DMS153 treated with DMSO at 0.1 percent for 48 hours (cell line): Measurements from ENCODE around the gene EDEM2.
"Not testable (repeated sequence)": the region's sequence is repeated elsewhere in the genome, so short reads cannot be mapped to it uniquely, and the experiment has no call there.

Source experiments
- DNase-seq: peaks from one replicate; lab custom pipeline; 2025; ENCODE audit not compliant: unreplicated experiment; lab: John Stamatoyannopoulos, UW

EDEM2 gene, protein sequence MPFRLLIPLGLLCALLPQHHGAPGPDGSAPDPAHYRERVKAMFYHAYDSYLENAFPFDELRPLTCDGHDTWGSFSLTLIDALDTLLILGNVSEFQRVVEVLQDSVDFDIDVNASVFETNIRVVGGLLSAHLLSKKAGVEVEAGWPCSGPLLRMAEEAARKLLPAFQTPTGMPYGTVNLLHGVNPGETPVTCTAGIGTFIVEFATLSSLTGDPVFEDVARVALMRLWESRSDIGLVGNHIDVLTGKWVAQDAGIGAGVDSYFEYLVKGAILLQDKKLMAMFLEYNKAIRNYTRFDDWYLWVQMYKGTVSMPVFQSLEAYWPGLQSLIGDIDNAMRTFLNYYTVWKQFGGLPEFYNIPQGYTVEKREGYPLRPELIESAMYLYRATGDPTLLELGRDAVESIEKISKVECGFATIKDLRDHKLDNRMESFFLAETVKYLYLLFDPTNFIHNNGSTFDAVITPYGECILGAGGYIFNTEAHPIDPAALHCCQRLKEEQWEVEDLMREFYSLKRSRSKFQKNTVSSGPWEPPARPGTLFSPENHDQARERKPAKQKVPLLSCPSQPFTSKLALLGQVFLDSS

DNA sequence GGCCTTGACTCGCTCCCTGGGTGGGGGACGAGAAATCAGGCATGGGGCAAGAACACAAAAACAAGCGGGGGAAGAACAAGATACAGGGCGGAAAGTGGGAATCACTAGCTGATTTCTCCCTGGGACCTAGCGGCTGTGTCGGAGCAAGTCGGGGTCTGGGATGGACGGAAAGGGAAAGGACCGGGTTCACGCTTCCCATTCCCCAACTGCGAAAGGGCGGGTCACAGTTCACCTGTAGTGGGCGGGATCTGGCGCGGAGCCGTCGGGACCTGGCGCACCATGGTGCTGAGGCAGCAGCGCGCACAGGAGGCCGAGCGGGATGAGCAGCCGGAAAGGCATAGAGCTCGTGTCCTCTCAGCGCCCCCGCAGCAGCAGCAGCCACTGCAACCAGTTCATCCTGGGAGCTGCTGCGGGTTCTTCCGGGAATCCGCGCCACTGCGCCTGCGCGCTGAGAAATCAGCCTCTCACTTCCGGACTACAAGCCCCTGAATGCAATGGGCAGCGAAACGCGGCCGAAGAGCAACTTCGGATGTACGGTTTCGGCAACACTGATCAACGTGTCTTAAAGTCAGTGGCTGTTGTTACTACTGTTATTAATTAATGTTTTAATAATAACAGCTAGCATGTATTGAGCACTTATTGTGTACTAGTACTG lies at the start of gene EDEM2:
Gene EDEM2, minus strand, starts transcription at position 417 of the 655 bp plus-strand sequence. Its CDS starts 78 bp downstream, at position 339.
- DNase-seq, result peak; percentile 91

DNA sequence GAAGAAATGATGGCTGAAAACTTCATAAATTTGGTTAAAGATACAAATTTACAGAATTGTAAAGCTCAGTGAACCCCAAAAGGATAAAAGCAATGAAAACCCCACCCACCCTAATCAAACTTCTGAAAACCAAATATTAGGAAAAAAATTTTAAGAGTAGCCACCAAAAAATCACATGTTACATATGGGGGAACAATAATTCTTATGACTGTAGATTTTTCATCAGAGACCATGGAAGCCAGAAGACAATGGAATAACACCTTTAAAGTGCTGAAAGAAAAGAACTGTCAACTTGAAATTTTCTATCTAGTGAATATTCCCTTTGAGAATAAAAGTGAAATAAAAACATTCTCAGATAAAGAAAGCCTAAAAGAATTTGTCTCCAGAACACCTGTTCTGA lies 49.2 kb upstream of the EDEM2 start:
- no peak for DNase-seq

DNA sequence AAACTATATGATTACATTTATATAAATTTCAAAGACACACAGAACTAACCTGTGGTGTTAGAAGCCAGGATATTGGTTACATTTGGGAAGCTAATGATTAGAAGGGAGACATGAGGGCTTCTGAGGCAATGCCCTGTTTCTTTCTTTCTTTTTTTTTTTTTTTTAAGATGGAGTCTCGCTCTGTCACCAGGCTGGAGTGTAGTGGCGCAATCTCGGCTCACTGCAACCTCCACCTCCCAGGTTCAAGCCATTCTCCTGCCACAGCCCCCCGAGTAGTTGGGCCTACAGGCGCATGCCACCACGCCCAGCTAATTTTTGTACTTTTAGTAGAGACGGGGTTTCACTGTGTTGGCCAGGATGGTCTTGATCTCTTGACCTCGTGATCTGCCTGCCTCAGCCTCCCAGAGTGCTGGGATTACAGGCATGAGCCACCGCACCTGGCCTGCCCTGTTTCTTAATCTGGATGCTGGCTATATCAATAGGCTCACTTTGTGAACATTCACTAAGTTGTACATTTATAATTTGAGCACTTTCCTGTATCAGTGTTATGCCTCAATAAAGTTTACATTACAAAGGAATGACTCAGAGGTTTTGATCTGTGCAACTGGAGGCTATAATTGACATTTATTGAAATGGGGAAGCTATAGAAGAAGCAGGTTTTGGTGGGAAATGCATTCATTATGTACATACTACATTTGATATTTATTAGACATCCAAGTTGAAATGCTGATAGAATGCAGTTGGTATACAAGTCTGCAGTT lies 46.1 kb upstream of the EDEM2 start:
- DNase-seq, result not testable (repeated sequence)

DNA sequence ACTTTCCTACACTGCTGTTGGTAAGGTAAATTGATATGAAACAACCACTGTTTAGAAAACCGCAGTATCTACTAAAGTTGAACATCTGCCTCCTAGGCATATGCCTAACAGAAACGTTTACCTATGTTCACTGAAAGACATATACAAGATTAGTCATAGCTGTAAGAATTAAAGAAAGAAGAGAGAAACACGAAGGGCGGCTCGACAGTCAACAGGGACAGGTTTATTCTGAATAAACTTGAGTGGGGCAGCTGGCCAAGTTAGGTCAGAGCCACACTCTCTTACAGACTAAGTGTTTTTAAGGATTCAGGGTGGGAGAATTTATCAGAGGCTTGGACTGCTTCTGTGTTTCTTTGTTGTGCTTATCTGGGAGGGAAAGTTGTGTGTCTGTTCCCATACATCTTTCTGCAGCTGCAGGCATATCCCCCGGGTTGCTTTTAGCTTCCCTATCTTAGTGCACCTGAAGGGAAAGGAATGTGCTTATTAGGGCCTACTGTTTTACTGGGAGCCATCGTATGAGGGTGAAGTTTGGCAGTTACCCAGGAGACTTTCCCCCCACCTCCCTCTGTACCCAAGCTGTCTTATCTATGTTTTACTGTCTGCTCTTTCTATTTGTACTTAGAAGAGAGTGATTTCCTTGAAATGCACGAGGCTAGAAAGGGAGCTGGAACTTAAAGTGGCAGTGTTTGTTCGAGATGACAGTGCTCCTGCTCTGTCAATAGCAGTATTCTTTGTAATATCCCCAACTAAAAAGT lies 45.2 kb upstream of the EDEM2 start:
- DNase-seq, result no peak

DNA sequence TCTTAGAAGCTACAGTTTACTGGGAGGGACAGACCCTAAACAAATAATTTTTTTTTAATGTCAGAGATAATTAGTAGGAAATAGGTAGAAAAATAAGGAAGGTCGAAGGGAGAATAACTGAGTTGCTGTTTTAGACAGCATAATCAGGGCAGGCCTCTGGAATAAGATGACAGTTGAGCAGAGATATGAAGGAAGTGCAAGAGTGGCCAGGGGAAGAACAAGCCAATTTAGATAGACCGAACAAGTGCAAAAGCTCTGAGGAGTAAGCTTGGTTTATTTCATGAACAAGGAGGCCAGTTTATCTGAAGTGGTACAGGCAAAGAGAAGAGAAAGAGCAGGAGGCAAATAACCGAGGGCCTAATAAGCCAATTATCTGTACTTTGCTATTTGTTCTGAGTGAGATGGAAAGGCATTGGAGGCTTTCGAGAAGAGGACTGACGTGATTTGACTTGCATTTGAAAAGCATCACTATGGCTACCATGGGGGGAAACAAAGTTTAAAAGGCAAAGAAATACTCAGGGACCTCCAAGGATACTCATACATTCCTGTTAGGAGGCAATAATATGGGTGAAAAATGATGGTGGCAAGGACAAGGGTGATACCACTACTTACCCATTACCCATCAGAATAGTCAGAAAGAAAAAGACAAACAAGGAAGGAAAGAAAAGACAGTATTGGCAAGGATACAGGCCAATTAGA lies 44.4 kb upstream of the EDEM2 start:
- no peak for DNase-seq

DNA sequence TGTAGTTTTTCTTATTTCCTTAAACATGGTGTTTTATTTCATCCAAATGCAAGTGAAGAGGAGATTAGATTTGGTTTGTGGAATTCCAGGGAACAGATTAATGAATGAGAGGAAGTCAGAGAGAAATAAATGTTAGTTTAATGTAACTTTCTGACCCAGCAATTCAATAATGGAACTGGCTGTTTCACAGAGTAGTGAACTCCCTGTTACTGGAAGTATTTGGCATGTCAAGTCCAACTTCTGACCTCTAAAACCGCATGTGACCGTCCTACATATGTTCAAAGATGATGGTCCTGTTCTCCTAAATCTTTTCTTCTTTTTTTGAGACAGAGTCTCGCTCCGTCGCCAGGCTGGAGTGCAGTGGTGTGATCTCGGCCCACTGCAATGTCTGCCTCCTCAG lies 43.4 kb upstream of the EDEM2 start:
- DNase-seq, result no peak

DNA sequence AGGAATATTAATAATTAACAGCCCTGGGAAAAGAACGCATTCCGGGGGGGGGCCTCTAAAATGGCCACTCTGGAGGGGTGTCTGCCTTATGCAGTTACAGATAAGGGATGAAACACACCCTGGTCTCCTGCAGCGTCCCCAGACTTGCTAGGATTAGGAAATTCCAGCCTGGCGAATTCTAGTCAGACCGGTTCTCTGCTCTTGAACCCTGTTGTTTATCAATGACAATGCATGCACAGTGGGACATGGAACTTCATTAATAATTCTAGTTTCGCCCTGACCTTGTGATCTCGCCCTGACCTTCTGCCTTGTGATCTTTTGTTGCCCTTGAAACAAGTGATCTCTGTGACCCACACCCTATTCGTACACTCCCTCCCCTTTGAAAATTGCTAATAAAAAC lies 42.1 kb upstream of the EDEM2 start:
- DNase-seq, result not testable (repeated sequence)

DNA sequence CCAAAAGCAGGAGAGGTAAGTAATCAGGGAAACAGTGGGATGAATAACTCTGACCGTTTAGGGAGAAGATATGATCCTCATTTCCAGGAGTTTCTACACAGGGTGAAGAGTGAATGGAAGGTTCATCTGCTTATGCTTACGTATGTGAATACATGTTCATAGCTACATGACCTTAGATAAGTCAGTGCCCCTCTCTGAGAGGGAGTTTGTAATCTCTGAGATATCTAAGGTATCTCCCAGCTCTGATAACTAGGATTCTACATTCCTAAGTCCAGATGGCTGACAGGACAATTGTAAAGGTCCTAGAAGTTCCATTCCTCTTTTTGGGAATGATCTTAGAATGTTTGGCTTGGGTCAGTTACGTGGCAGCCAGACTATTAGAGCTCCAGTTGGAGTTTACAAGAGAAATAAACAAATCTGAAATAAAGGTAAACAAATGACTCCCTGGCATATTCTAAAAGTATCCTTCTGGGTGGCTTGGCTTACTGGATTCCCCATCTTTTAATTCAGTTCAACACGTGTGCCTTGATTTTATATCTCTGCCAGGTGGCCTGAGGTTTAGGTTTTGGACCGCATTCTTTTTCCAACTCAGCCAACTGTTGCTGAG lies 40.6 kb upstream of the EDEM2 start:
- DNase-seq, result no peak

DNA sequence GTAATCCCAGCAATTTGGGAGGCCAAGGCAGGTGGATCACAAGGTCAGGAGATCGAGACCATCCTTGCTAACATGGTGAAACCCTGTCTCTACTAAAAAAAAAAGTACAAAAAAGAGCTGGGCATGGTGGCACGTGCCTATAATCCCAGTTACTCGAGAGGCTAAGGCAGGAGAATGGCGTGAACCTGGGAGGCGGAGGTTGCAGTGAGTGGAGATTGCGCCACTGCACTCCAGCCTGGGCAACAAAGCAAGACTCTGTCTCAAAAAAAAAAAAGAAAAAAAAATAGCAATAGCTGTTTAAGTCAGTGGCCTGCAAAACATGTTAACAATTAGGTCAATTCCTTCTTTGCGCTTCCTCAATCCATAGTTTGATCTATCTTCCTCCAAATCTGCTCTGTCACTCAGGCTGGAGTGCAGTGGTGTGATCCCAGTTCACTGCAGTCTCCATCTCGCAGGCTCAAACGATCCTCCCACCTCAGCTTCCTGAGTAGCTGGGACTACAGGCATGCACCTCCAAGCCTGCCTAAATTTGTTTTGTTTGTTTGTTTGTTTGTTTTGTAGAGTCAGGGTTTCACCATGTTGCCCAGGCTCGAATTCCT lies 39.7 kb upstream of the EDEM2 start:
- DNase-seq, result not testable (repeated sequence)

DNA sequence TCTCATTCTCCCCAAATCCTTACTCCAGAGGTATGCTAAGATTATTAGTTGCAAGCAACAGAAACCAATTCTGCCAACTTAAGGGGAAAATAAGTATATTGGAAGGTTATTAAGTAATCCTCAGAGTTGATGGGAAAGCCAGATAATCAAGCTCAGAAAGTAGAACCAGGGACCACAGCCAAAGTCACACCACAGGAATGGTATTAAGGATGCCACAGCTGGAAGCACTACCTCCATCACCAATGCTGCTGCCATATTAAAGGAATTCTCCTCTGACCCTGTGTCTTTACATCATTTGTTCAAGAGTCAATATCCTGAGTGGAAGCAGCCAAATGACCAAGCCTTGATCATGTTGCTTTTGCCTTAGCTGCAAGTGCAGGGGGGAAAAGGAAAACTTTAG lies 34.6 kb upstream of the EDEM2 start:
- no peak for DNase-seq

DNA sequence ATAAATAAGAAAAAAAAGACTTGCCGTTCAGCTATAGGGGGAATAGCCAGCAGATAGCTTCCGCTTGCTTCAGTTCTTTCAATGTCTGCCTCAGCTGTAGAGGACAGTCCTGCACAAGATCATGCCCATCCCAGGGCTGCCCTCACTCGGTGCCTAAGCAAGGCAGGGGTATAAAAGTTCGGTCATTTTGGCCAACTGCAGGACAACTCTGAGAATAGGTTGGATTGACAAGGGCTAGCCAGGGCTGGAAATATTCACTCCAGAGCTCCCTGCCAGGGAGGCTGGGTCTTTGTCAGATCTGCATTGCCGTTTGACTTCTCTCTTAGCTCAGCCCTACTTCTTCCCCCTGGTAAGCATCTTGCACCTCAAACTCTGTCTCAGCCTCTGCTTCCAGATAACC lies 33.1 kb upstream of the EDEM2 start:
- DNase-seq, result no peak

DNA sequence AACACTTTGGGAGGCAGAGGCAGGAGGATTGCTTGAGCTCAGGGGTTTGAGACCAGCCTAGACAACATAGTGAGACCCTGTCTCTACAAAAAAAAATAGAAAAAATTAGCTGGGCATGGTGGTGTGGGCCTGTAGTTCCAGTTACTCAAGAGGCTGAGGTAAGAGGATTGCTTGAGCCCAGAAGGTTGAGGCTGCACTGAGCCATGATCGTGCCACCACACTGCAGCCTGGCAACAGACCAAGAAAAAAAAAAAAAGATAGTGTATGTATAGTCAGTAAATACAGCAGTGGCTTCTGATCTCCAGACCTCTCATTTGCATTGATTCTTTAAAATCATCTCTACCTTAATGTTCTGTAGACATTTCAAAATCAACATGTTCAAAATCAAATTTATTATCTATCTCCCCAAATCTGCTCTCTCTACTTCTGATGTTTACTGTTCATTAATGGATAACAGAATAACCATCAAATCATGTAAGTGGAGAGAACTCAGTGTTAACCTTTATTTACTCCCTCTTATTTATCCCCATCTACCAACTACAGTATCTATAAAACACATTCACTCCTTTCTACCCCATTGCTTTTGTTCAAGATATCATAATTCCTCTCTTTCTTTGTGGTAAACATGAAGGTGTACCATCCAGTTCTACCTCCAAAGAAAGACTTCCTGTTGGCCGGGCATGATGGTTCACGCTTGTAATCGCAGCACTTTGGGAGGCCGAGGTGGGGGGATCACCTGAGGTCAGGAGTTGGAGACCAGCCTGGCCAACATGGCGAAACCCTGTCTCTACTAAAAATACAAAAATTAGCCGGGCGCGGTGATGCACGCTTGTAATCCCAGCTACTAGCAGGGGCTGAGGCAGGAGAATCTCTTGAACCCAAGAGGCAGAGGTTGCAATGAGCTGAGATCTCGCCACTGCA lies 32.4 kb upstream of the EDEM2 start:
- no peak for DNase-seq

DNA sequence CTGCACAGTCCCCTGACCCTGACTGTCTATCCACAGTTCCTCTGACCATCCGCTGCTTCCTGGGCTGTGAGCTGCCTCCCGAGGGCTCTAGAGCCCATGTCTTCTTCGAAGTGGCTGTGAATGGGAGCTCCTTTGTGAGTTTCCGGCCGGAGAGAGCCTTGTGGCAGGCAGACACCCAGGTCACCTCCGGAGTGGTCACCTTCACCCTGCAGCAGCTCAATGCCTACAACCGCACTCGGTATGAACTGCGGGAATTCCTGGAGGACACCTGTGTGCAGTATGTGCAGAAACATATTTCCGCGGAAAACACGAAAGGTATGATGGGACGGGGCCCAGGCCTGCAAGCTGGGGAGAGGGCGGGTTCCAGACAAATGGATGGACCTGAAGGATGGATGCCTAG lies 29.0 kb upstream of the EDEM2 start:
- no peak for DNase-seq

DNA sequence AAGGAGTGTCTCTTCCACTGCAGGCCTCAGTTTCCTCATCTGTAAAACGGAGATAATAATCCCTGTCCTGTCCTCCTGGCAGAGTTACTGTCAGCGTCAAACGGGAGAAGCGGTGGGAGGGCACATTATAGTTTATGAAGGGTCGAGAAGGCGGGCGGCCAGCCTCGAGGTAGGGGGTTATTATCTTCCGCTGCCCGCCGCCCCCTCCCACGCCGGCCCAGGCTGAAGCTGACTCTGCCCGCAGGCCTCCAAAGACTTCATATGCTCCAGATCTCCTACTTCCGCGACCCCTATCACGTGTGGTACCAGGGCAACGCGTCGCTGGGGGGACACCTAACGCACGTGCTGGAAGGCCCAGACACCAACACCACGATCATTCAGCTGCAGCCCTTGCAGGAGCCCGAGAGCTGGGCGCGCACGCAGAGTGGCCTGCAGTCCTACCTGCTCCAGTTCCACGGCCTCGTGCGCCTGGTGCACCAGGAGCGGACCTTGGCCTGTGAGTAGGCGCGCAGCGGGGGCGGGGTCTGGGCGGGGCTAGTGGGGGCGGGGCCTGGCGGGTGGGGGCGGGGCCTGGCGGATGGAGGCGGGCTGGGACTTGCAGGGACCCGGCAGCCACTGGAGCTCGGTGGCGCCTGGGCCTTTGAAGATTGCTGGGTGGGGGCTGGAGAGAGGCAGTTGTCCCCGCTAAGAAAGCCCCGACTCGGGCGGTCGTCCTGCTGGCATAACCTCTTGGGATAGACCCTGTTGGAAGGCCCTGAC lies 27.5 kb upstream of the EDEM2 start:
- DNase-seq, result no peak

DNA sequence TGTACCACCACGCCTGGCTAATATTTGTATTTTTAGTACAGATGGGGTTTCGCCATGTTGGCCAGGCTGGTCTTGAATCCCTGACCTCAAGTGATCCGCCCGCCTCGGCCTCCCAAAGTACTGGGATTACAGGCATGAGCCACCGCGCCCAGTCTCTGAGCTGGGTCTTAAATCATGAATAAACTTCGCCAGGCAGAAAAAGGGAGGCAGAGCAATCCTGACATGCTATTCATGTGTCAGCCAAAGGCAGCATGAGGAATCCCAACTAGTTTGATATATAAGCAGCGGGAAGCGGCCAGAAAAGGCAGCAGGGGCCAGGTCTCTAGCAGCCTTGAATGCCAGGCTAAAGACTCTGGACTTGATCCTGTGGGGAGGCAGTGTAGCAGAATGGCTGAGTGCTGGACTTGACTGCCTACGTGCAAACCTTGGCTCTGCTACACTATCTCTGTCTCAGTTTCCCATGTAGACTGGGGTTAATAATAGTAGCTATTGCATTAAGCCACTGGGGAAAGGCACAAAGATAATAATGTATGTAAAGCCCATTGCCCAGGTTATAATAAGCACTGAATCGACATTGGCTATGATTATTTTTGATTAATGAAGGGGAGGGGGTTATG lies 26.5 kb upstream of the EDEM2 start:
- DNase-seq, result no peak

DNA sequence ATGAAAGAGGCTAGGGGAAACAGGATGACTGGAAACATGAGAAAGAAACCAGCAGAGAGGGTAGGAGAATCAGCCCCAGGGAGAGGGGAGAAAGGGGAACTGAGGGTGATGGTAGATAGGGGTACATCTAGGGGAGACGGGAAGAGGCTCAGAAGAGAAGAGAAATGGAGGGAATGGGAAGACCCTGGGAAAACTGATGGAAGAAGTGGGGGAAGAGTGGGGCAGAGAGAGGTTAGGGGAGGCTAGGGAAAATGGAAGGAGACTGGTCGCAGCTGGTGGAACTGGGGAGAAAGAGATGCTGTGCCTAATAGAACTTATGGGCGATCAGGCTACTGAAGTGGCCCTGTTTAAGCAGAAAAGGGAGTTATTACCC lies 25.3 kb upstream of the EDEM2 start:
- DNase-seq, result no peak

DNA sequence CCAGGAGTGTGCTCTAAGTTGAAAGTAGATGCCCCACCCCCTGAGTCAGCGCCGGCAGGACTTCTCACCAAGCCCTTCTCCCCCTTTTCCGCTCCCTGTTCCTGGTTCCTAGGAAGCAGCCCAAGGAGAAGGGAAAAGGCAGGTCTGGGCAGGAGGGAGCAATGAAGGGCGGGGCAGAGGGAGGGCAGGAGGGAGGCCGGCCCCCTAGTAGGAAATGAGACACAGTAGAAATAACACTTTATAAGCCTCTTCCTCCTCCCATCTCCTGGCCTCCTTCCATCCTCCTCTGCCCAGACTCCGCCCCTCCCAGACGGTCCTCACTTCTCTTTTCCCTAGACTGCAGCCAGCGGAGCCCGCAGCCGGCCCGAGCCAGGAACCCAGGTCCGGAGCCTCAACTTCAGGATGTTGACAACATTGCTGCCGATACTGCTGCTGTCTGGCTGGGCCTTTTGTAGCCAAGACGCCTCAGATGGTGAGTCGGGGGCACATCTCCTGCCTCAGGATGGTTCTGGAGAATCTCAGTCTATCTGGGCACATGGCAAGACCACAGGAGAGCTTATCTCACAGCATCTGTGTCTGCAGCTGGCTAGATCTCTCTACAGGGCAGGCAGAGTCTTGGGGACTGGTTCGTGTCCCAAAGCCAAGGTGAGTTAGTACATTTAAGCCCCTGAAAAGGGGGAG lies 24.8 kb upstream of the EDEM2 start, which contains the start of gene PROCR:
Gene PROCR, plus strand, starts transcription at position 320 of the 681 bp plus-strand sequence. Its CDS starts 83 bp downstream, at position 403.
- peak; percentile 12 for DNase-seq
